Esophagus squamous epithelium (tissue), 4 donors: Measurements from ENCODE around the gene PRKCE.

Experiments used
- CTCF ChIP-seq, 6 experiments: fragments of 450-650 bp in 4 of 6; fragments of 200-600 bp in 2 of 6; sonication (generic) in 2 of 6; IDR thresholded peaks; one replicate each; pipeline ENCODE4 v1.5.1; 2016 to 2019; ENCODE audit warnings: antibody characterized with exemption in 6 of 6, mild to moderate bottlenecking in 4 of 6, moderate library complexity in 4 of 6
- POLR2A ChIP-seq, 4 donors: fragments of 450-650 bp; IDR thresholded peaks; one replicate each; pipeline ENCODE4 v1.6.1; 2017; ENCODE audit warnings: antibody characterized with exemption in 4 of 4, mild to moderate bottlenecking in 4 of 4, moderate library complexity in 3 of 4

- TF ChIP-seq POLR2A (IDR thresholded peaks at IDR 0.05) = no peak
- no peak for TF ChIP-seq CTCF (IDR thresholded peaks at IDR 0.05)
Measured at GRCh38 chr2:45626387-45627221, 24.9 kb upstream of the PRKCE start.
